Measurements from ENCODE around the gene PRX.

Gene PRX

GRCh38 chr19:40407714-40408597 is 5.2 kb downstream of the PRX start:
- no peak overlapping the region for H3K27ac ChIP-seq (ENCODE audit: low read length)
- H3K9ac ChIP-seq (ENCODE audit: low read depth, low read length), result no peak overlapping the region
- H3K9me3 ChIP-seq (ENCODE audit: insufficient read depth, low read length, severe bottlenecking), result no peaks in the 10 kb centered on the region
- TF ChIP-seq EZH2 (IDR thresholded peaks at IDR 0.05; ENCODE audit: borderline replicate concordance, low read depth, low read length, severe bottlenecking) (no peak), CTCF (IDR thresholded peaks at IDR 0.05; ENCODE audit: borderline replicate concordance, extremely low read depth, low read length, poor library complexity, severe bottlenecking) (no peak)
- no peak overlapping the region for H3K4me3 ChIP-seq (ENCODE audit: low read depth in 1 of 2, low read length in 2 of 2)
- H3K4me2 ChIP-seq (ENCODE audit: insufficient read depth, low read length), result no peak overlapping the region
- H3K79me2 ChIP-seq (ENCODE audit: insufficient read depth, low read length), result no peaks in the 10 kb centered on the region
- H3K4me1 ChIP-seq (ENCODE audit: insufficient read depth, low read length), result peaks cover 19% of the 10 kb centered on the region
- no peak overlapping the region for H2AFZ ChIP-seq (ENCODE audit: low read depth, low read length)
- ATAC-seq (ENCODE audit: insufficient read depth, low read depth) (no peak), DNase-seq (no peak)
- H3K27me3 ChIP-seq (ENCODE audit: insufficient read depth, low read length, poor library complexity), result no peaks in the 10 kb centered on the region
- H3K36me3 ChIP-seq (ENCODE audit: insufficient read depth, low read length), result no peaks in the 10 kb centered on the region
- no peaks in the 10 kb centered on the region for H4K20me1 ChIP-seq (ENCODE audit: insufficient read depth, low read length)

GRCh38 chr19:40403262-40403984 is 9.8 kb downstream of the PRX start:
- peak overlapping the region; percentile 23 to 58; a peak in 3 of 4 replicates for H3K4me3 ChIP-seq (ENCODE audit: low read depth in 1 of 2, low read length in 2 of 2)
- peak overlapping the region; percentile 22; the same call in 1 of the 2 replicates for H3K27ac ChIP-seq (ENCODE audit: low read length)

GRCh38 chr19:40400559-40400958 is 12.6 kb downstream of the PRX start:
- Histone ChIP-seq H4K20me1 (ENCODE audit: insufficient read depth, low read length) (no peaks in the 10 kb centered on the region), H3K9me3 (ENCODE audit: insufficient read depth, low read length, severe bottlenecking) (no peaks in the 10 kb centered on the region), H3K27me3 (ENCODE audit: insufficient read depth, low read length, poor library complexity) (no peaks in the 10 kb centered on the region), H3K4me3 (ENCODE audit: low read depth in 1 of 2, low read length in 2 of 2) (no peak overlapping the region), H3K79me2 (ENCODE audit: insufficient read depth, low read length) (no peaks in the 10 kb centered on the region), H3K36me3 (ENCODE audit: insufficient read depth, low read length) (no peaks in the 10 kb centered on the region), H3K27ac (ENCODE audit: low read length) (no peak overlapping the region), H3K9ac (ENCODE audit: low read depth, low read length) (no peak overlapping the region), H3K4me2 (ENCODE audit: insufficient read depth, low read length) (no peak overlapping the region), H2AFZ (ENCODE audit: low read depth, low read length) (no peak overlapping the region), H3K4me1 (ENCODE audit: insufficient read depth, low read length) (peaks cover 20% of the 10 kb centered on the region)
- no peak for DNase-seq
- no peak for ATAC-seq (ENCODE audit: insufficient read depth, low read depth)
- TF ChIP-seq CTCF (IDR thresholded peaks at IDR 0.05; ENCODE audit: borderline replicate concordance, extremely low read depth, low read length, poor library complexity, severe bottlenecking) (no peak), EZH2 (IDR thresholded peaks at IDR 0.05; ENCODE audit: borderline replicate concordance, low read depth, low read length, severe bottlenecking) (no peak)

More at GRCh38 chr19:40403262-40403984, 9.8 kb downstream of the PRX start:
- no peaks in the 10 kb centered on the region for H3K36me3 ChIP-seq (ENCODE audit: insufficient read depth, low read length)
- ATAC-seq (ENCODE audit: insufficient read depth, low read depth), result peak; percentile 73
- H2AFZ ChIP-seq (ENCODE audit: low read depth, low read length), result peak overlapping the region; percentile 86
- H4K20me1 ChIP-seq (ENCODE audit: insufficient read depth, low read length), result no peaks in the 10 kb centered on the region
- no peaks in the 10 kb centered on the region for H3K9me3 ChIP-seq (ENCODE audit: insufficient read depth, low read length, severe bottlenecking)
- peak overlapping the region; percentile 55 for H3K9ac ChIP-seq (ENCODE audit: low read depth, low read length)
- H3K4me2 ChIP-seq (ENCODE audit: insufficient read depth, low read length), result peak overlapping the region; percentile 86
- TF ChIP-seq CTCF (IDR thresholded peaks at IDR 0.05; ENCODE audit: borderline replicate concordance, extremely low read depth, low read length, poor library complexity, severe bottlenecking) (no peak), EZH2 (IDR thresholded peaks at IDR 0.05; ENCODE audit: borderline replicate concordance, low read depth, low read length, severe bottlenecking) (no peak)
- H3K79me2 ChIP-seq (ENCODE audit: insufficient read depth, low read length), result no peaks in the 10 kb centered on the region
- DNase-seq, result peak; percentile 81
- H3K4me1 ChIP-seq (ENCODE audit: insufficient read depth, low read length), result peaks cover 20% of the 10 kb centered on the region
- H3K27me3 ChIP-seq (ENCODE audit: insufficient read depth, low read length, poor library complexity), result no peaks in the 10 kb centered on the region
